Vagina (tissue), 2 donors: ENCODE results near the gene GGA3. TPM values are rescaled to one million over a fixed set of nuclear protein-coding genes. Genes with fewer than 3 reads are reported as not detected.

Source experiments
- DNase-seq, 2 donors: peaks; one replicate each; pipeline ENCODE4 v3.0.0-alpha.2; 2017; ENCODE audit errors: extremely low spot score in 2 of 2
- H3K27ac ChIP-seq: fragments of 200-600 bp; sonication (generic); one replicate; pipeline ENCODE4 v1.5.1; 2019
- H3K27me3 ChIP-seq: fragments of 200-600 bp; sonication (generic); one replicate; pipeline ENCODE4 v1.5.1; 2019
- H3K36me3 ChIP-seq, 2 donors: fragments of 200-600 bp; sonication (generic); one replicate each; pipeline ENCODE4 v1.5.1; 2017 to 2019
- H3K4me1 ChIP-seq: fragments of 200-600 bp; sonication (generic); one replicate; pipeline ENCODE4 v1.5.1; 2019
- H3K4me3 ChIP-seq, 2 donors: fragments of 200-600 bp; sonication (generic); 1 replicate in 1 of 2; 2 replicates in 1 of 2; pipeline ENCODE4 v1.5.1; 2016 to 2019
- H3K9me3 ChIP-seq: fragments of 200-600 bp; sonication (generic); one replicate; pipeline ENCODE4 v1.5.1; 2019
- POLR2A ChIP-seq, 2 donors: fragments of 450-650 bp; IDR thresholded peaks; one replicate each; pipeline ENCODE4 v1.6.1; 2017; ENCODE audit warnings: antibody characterized with exemption in 2 of 2, mild to moderate bottlenecking in 2 of 2, moderate library complexity in 2 of 2
- POLR2AphosphoS5 ChIP-seq, 2 donors: sonication (generic); formaldehyde crosslinking; IDR thresholded peaks; one replicate each; pipeline ENCODE4 v1.9.0; 2017; ENCODE audit warnings: antibody characterized with exemption in 2 of 2, mild to moderate bottlenecking in 2 of 2, low read depth in 1 of 2; ENCODE audit not compliant: insufficient read depth in 1 of 2
- intact Hi-C: fragments of 100-400 bp; cut with DNase I; formaldehyde crosslinking; loops from one replicate; pipeline ENCODE4 v1.15.1; 2023
- total RNA-seq: library from RNA; depleted of rRNA; stranded (reverse); fragments of >200 nt; gene quantifications from one replicate; pipeline ENCODE4 v1.2.3, GENCODE V29; 2016
- TF ChIP-seq, protein P1 (sequence below), 3 experiments: fragments of 450-650 bp in 2 of 3; fragments of 200-600 bp in 1 of 3; sonication (generic) in 1 of 3; IDR thresholded peaks; one replicate each; pipeline ENCODE4 v1.5.1; 2017 to 2019; ENCODE audit warnings: antibody characterized with exemption in 3 of 3, mild to moderate bottlenecking in 2 of 3, moderate library complexity in 2 of 3

GGA3 gene
- total RNA-seq, 1 donor from 2014 or later = 36.8 TPM

DNA sequence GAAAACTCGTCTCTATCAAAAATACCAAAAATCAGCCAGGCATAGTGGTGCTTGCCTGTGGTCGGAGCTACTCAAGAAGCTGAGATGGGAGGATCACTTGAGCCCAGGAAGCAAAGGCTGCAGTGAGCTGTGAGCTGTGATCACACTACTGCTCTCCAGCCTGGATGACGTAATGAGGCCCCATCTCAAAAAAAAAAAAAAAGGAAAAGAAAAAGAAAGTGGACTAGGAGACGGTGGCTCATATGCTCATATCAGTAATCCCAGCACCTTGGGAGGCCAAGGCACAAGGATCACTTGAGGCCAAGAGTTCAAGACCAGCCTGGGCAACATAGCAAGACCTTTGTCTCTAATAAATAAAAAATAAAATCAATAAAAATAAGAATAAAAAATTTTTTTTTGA, 69.8 kb downstream of the GGA3 start:
- no peak overlapping the region for H3K27ac ChIP-seq
- no peak for DNase-seq
- H3K36me3 ChIP-seq = no peaks in the 10 kb centered on the region
- H3K9me3 ChIP-seq = no peaks in the 10 kb centered on the region
- no peaks in the 10 kb centered on the region for H3K4me1 ChIP-seq
- intact Hi-C loops = no loop called here
- H3K4me3 ChIP-seq = no peak overlapping the region
- no peaks in the 10 kb centered on the region for H3K27me3 ChIP-seq
- TF ChIP-seq POLR2AphosphoS5 (IDR thresholded peaks at IDR 0.05; ENCODE audit: insufficient read depth in 1 of 2, low read depth in 1 of 2) (no peak), POLR2A (IDR thresholded peaks at IDR 0.05) (no peak)
- TF ChIP-seq, protein P1, sequence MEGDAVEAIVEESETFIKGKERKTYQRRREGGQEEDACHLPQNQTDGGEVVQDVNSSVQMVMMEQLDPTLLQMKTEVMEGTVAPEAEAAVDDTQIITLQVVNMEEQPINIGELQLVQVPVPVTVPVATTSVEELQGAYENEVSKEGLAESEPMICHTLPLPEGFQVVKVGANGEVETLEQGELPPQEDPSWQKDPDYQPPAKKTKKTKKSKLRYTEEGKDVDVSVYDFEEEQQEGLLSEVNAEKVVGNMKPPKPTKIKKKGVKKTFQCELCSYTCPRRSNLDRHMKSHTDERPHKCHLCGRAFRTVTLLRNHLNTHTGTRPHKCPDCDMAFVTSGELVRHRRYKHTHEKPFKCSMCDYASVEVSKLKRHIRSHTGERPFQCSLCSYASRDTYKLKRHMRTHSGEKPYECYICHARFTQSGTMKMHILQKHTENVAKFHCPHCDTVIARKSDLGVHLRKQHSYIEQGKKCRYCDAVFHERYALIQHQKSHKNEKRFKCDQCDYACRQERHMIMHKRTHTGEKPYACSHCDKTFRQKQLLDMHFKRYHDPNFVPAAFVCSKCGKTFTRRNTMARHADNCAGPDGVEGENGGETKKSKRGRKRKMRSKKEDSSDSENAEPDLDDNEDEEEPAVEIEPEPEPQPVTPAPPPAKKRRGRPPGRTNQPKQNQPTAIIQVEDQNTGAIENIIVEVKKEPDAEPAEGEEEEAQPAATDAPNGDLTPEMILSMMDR (IDR thresholded peaks at IDR 0.05) = no peak

DNA sequence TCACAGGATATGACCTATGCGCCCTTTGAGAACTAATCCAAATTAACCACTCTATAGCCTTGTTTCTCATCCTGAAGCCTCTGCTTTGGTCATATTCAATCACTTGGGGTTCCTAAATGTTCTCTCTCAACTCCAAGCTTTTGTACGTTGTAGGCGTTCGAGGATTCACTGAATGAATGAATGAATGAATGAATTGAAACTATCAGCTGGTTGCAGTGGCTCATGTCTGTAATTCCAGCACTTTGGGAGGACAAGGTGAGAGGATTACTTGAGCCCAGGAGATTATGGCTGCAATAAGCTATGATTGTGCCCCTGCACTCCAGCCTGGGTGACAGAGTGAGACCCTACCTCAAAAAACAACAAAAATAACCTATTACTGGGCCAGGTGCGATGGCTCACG, 72.8 kb downstream of the GGA3 start:
- DNase-seq = no peak
- TF ChIP-seq POLR2AphosphoS5 (IDR thresholded peaks at IDR 0.05; ENCODE audit: insufficient read depth in 1 of 2, low read depth in 1 of 2) = no peak
- TF ChIP-seq, protein P1 (IDR thresholded peaks at IDR 0.05) = no peak
- no peak for TF ChIP-seq POLR2A (IDR thresholded peaks at IDR 0.05)
- Histone ChIP-seq H3K27ac (no peak overlapping the region), H3K4me3 (no peak overlapping the region), H3K36me3 (no peaks in the 10 kb centered on the region), H3K27me3 (no peaks in the 10 kb centered on the region), H3K9me3 (no peaks in the 10 kb centered on the region), H3K4me1 (no peaks in the 10 kb centered on the region)
- intact Hi-C loops = no loop called here

Other genes with a start within 250 kb of the GGA3 start
- 33.6 TPM for gene MRPL58, start 248.9 kb downstream of the GGA3 start, total RNA-seq
- 149 TPM for gene ATP5PD, start 214.6 kb downstream of the GGA3 start, total RNA-seq
- gene KCTD2, start 214.4 kb downstream of the GGA3 start, total RNA-seq = 17.2 TPM
- 26.8 TPM for gene SLC16A5, start 173.7 kb downstream of the GGA3 start, total RNA-seq
- gene ARMC7, start 151.6 kb downstream of the GGA3 start, total RNA-seq = 12.8 TPM
- 98.5 TPM for gene NT5C, start 129.9 kb downstream of the GGA3 start, total RNA-seq
- 48.1 TPM for gene JPT1, start 107.1 kb downstream of the GGA3 start, total RNA-seq
- gene SUMO2, start 78.6 kb downstream of the GGA3 start, total RNA-seq = 63.6 TPM
- gene NUP85, start 55.9 kb downstream of the GGA3 start, total RNA-seq = 33.9 TPM
- gene MRPS7, start 273 bp upstream of the GGA3 start, total RNA-seq = 40.3 TPM
- gene MIF4GD, start 9.6 kb upstream of the GGA3 start, total RNA-seq = 26.3 TPM
- gene SLC25A19, start 27.8 kb upstream of the GGA3 start, total RNA-seq = 16.7 TPM
- 71.9 TPM for gene GRB2, start 144.1 kb upstream of the GGA3 start, total RNA-seq
- 43.2 TPM for gene TMEM94, start 195.0 kb upstream of the GGA3 start, total RNA-seq